Measurements from ENCODE around the gene OGFR.

OGFR gene

DNA sequence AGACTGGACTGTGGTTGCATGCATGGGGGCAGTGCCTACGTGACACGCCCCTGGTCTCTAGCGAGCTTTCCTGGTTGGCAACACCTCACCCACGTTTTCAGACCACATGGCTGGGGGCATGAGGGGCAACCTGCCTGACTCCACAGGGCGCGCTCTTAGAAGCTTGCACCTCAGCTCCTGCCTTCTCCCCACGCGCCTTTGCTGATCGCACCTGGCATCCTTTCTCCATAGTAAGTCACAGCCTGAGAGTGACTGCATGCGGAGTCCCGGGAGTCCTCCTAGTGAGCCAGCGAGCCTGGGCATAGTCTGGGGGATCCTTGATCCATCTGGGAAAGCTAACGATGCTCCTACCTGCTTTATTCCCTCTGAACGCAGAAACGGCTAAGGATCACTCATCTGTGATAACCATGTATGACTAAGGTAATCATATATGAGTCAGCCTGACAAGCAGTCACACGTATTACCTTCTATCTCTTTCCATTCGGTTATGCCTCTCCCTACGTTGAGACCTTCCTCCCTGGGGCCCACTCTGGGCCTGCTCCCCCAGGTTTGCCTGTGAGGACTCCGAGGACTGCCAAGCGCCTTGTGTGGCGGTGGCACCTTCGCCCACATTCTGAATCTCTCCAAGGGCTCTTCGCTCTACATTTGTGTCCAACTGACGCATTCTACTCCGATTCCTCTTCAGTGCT lies 52.4 kb downstream of the OGFR start:
- peak in 6 of 58 donors; percentile 8 to 29 (median 26) for DNase-seq

DNA sequence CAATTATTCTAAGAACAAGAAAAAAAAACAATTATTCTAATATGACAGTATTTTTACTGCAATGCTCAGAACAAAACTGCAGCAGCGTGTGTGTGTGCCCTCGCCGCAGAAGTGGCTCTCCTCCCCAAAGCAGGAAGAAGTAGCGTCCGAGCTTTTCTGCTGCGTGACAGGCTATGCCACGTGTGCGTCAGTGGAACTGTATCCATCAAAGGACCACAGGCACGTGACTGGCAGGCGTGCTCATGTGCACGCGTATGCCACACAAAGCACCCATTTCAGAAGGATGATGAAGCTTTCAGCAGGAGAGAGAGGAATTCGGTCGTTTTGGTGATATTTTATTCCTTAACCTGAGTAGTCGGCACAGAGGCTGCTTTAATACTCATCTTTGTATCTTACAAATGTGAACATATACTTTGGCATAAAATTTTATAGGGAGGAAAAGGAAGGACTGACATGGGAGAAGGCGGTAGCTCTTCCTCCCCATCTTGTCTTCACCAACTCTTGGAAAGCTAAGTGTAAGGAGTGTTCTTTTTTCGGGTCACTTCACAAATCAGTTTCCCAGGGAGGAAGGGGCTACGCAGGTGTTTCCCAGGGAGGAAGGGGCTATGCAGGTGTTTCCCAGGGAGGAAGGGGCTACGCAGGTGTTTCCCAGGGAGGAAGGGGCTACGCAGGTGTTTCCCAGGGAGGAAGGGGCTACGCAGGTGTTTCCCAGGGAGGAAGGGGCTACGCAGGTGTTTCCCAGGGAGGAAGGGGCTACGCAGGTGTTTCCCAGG lies 53.6 kb downstream of the OGFR start:
- peak in 42 of 58 donors; percentile 11 to 80 (median 42) for DNase-seq

GRCh38 chr20:62859721-62860120 lies 55.1 kb downstream of the OGFR start:
- no peak for DNase-seq

- peak in 30 of 58 donors; percentile 16 to 51 (median 34) for DNase-seq
These were observed 55.8 kb downstream of the OGFR start for GRCh38 chr20:62860391-62860923.

DNA sequence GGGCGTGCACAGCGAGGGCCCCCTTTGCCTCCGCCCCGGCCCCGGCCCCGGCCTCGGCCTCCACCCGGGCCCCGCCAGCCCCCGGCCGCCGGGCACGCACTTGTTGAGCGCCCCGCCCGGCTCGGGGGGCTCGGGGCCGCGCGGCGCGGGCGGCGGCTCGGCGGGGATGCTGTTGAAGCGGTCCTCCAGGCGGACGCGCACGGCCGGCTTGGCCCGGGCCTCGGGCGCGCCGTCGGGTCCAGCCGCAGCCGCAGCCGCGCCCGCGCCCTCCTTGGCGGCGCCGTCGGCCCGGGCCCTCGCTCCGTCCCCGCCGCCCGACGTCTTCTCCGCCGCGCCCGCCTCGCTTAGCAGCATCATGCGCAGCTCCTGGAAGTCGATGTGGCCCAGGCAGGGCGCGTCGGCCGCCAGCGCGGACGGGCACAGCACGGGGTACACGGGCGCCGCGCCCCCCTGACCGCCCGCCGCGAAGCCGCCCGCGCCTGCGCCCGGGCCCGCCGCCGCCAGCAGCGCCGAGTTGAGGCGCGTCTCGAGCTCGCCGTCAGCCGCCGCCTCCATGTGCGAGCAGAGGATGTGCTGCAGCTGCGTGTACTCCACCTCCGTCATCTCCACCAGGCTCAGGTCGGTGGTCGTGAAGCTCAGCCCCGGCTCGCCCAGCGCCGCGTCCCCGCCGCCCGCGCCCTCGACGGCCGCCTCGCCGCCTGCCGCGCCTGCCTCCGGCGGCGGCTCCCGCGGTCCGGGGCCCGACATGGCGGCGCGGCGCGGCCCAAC lies 56.5 kb downstream of the OGFR start:
- no peak for DNase-seq

DNA sequence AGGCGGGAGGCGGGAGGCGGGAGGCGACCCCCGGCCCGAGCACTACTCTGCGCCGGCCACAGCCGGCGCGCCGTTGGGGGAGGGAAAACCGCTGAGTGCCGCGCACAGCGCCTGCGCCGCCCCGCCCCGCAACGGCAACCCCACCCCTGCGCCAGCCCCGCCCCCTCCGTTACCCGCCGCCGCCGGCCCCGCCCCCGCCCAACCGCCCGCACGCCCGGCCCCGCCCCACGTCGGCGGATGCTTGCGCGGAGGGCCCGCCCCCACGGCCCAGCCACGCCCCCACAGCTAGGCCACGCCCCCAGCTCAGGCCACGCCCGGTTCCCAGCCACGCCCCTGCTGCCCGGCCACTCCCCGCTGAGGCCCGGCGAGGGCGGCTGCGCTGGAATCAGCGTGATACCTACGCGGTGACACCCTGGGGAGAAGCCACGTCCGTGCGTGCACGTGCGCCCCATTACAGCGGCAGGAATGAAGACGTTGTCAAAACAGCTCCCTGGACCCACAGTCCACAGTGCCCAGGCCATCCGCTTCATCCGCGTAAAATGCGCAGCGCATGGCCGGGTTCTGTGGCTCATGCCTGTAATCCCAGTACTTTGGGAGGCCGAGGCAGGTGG lies 57.2 kb downstream of the OGFR start, which contains the start of gene TCFL5:
Gene TCFL5, minus strand, starts transcription at position 97 of the 611 bp plus-strand sequence. CDS start 152 bp downstream, outside the sequence.
- DNase-seq = peak in 54 of 58 donors; percentile 63 to 95 (median 87)
